ENCODE results near the gene ABCA13. TPM values are rescaled to one million over a fixed set of nuclear protein-coding genes. Genes with fewer than 3 reads are reported as not detected.

ABCA13 gene
- total RNA-seq, 1 donor from 2014 or later, result 0.60 TPM

DNA sequence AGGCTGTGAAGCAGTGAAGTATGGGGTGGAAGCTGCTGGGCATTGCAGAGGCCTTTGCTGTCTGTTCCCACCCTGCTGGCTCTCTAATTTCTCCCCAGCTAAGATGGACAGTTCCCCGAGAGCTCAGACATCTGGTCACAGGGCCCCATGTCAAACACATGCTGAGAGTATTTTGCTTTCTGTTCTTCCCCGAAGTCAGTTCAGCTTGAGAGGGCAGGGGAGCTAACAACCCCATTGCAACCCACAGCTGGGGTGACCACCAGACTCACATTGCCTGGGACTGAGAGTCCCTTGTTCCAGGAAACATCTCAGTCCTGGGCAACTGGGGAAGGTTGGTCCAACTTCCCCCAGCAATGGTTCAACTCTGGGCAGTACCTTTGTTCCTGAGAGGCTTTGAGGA, 52.8 kb downstream of the ABCA13 start:
- DNase-seq (ENCODE audit: extremely low spot score, unreplicated experiment), result no peak
- Mint-ChIP-seq H3K4me3 (no peak overlapping the region), H3K27me3 (no peaks in the 10 kb centered on the region)

DNA sequence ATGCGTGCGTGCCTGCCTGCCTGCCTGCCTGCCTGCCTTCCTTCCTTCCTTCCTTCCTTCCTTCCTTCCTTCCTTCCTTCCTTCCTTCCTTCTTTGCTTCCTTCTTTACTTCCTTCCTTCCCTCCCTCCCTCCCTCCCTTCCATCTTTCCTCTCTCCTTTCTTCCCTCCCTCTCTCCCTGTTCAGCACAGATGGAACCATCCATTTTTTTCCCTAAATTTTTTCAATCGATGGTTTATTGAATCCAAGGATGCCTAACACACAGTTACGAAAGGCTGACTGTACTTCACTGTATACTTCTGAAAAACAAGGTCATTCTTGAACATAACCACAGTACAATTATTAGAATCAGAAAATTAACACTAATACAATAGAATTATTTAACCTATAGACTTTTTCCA, 53.8 kb downstream of the ABCA13 start:
- no peaks in the 10 kb centered on the region for H3K27me3 Mint-ChIP-seq
- H3K27ac Mint-ChIP-seq, result no peak overlapping the region
- no peaks in the 10 kb centered on the region for H3K9me3 Mint-ChIP-seq
- H3K4me1 Mint-ChIP-seq (ENCODE audit: unreplicated experiment), result no peaks in the 10 kb centered on the region
- no peak overlapping the region for H3K4me3 Mint-ChIP-seq
- TF ChIP-seq, protein P1, sequence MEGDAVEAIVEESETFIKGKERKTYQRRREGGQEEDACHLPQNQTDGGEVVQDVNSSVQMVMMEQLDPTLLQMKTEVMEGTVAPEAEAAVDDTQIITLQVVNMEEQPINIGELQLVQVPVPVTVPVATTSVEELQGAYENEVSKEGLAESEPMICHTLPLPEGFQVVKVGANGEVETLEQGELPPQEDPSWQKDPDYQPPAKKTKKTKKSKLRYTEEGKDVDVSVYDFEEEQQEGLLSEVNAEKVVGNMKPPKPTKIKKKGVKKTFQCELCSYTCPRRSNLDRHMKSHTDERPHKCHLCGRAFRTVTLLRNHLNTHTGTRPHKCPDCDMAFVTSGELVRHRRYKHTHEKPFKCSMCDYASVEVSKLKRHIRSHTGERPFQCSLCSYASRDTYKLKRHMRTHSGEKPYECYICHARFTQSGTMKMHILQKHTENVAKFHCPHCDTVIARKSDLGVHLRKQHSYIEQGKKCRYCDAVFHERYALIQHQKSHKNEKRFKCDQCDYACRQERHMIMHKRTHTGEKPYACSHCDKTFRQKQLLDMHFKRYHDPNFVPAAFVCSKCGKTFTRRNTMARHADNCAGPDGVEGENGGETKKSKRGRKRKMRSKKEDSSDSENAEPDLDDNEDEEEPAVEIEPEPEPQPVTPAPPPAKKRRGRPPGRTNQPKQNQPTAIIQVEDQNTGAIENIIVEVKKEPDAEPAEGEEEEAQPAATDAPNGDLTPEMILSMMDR (conservative IDR thresholded peaks at IDR 0.05), result no peak
- H3K36me3 Mint-ChIP-seq, result no peaks in the 10 kb centered on the region
- no peak for DNase-seq (ENCODE audit: extremely low spot score, unreplicated experiment)

More for the DNA sequence above, 52.8 kb downstream of the ABCA13 start:
- Mint-ChIP-seq H3K36me3 (no peaks in the 10 kb centered on the region), H3K27ac (no peak overlapping the region), H3K4me1 (ENCODE audit: unreplicated experiment) (no peaks in the 10 kb centered on the region), H3K9me3 (no peaks in the 10 kb centered on the region)
- TF ChIP-seq, protein P1 (conservative IDR thresholded peaks at IDR 0.05), result no peak

DNA sequence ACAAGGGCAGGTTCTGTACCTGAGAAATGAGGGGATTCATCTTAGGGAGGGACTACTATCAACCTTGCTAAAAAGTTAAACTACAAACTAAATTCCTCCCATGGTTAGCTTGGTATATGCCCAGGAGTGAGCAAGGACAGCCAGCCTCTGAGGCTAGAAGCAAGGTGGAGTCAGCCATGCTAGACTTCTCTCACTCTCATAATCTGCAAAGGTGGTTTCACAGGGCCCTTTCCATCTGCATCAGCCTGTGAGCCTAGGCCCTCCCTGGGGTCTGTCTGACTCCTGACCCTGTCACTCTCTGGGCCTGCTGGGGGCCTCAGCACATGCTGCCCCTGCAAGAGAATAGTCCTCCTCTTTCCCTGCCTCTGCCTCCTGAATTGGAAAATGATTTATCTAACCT, 66.1 kb downstream of the ABCA13 start:
- H3K9me3 Mint-ChIP-seq, result peaks cover 8% of the 10 kb centered on the region
- no peaks in the 10 kb centered on the region for H3K36me3 Mint-ChIP-seq
- TF ChIP-seq, protein P1 (conservative IDR thresholded peaks at IDR 0.05), result no peak
- no peaks in the 10 kb centered on the region for H3K4me1 Mint-ChIP-seq (ENCODE audit: unreplicated experiment)
- H3K27me3 Mint-ChIP-seq, result no peaks in the 10 kb centered on the region
- H3K27ac Mint-ChIP-seq, result no peak overlapping the region
- DNase-seq (ENCODE audit: extremely low spot score, unreplicated experiment), result no peak
- H3K4me3 Mint-ChIP-seq, result no peak overlapping the region

DNA sequence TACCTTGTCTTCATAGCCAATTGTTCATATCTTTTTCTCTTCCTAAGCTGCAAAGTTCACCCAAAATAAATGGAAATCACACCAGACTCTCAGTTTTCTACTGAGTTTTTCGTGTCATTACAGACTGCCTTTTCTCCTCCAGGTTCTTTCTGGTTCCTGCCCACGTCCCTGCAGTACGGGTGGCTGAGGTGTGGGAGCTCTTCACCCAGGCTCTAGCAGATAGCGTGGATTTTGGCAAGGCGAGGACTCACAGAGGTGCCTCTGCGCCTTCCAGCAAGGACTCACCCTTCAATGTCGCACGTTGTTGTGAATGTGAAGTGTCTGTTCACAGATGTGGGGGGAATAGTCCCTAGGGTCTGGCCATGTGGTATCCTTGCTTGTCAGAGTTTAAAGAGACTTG, 71.6 kb downstream of the ABCA13 start:
- DNase-seq (ENCODE audit: extremely low spot score, unreplicated experiment), result no peak
- no peaks in the 10 kb centered on the region for H3K9me3 Mint-ChIP-seq
- TF ChIP-seq, protein P1 (conservative IDR thresholded peaks at IDR 0.05), result no peak
- no peaks in the 10 kb centered on the region for H3K4me1 Mint-ChIP-seq (ENCODE audit: unreplicated experiment)
- H3K4me3 Mint-ChIP-seq, result no peak overlapping the region
- H3K27ac Mint-ChIP-seq, result no peak overlapping the region
- no peaks in the 10 kb centered on the region for H3K36me3 Mint-ChIP-seq
- no peaks in the 10 kb centered on the region for H3K27me3 Mint-ChIP-seq

DNA sequence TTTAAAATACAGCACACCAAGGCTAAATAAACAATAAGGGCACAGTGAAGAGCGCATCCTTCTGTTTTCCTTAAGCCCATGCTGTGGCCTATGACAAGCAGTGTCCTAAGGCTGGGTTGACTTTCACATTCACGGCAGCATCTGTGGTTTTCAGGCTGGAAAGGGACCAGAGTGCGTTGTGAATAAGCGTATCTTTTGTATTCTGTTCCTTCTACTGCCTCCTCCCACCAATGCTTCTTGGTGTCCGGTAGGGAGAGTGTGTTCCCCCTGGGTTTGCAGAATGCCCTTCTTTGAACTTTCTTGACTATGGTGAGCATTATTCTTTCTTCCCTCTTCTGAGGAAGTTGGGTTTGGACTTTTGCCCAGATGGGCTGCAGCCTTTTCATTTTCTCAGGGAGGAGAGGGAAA, 73.6 kb downstream of the ABCA13 start:
- H3K27ac Mint-ChIP-seq, result no peak overlapping the region
- H3K27me3 Mint-ChIP-seq, result no peaks in the 10 kb centered on the region
- H3K36me3 Mint-ChIP-seq, result no peaks in the 10 kb centered on the region
- H3K4me3 Mint-ChIP-seq, result no peak overlapping the region
- H3K4me1 Mint-ChIP-seq (ENCODE audit: unreplicated experiment), result no peaks in the 10 kb centered on the region
- DNase-seq (ENCODE audit: extremely low spot score, unreplicated experiment), result no peak
- no peaks in the 10 kb centered on the region for H3K9me3 Mint-ChIP-seq
- TF ChIP-seq, protein P1 (conservative IDR thresholded peaks at IDR 0.05), result no peak

Measured in type B pancreatic cell (in vitro differentiated cells).